ENCODE data around the gene ADRA1B.

ADRA1B gene

DNA sequence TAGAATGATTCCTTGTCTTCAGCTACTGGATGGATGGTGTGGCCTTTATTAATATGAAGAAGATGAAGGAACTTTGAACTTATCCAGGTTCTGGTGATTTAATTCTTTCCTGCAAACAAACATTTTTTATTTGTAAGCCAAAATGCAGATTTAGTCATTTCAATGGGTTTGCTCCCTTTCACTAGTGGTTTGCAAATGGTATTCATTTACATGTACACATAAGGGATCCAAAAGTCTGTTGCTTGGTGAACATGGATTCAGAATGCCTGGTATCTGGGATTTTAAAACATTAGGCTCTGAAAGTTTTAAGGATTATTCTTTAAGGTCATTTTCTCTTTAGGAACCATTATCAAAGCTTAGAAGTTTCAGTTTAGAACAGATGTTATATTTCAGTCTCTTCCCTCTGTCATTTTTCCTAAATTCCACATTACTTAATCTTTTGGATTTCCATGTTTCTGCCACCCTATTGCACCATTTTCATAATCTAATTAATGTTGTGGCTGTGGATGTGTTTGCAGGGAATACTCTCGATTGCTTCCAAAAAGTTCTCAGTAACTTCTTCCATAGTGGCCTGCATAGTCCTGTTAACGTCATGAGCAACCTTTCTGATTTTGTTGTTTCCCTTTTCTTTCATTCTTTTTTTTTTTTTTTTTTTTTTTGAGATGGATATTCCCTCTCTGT, 102.8 kb downstream of the ADRA1B start:
- DNase-seq (ENCODE audit: low read depth in 2 of 2), result no peak

DNA sequence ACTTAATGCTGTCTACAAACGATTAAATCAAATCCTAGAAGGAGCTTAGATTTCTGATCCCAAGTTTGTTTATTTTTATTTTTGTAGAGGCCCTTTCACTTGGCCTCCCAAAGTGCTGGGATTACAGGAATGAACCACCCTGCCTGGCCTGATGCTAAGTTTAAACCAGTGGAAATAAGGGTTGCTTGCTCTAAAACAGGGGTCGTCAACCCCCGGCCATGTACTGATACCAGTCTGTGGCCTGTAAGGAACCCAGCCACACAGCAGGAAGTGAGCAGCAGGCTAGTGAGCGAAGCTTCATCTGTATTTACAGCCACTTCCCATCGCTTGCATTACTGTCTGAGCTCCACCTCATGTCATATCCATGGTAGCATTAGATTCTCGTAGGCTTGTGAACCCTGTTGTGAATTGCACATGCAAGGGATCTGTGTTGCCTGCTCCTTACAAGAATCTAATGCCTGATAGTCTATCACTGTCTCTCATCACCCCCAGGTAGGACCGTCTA, 104.0 kb downstream of the ADRA1B start:
- DNase-seq (ENCODE audit: low read depth in 2 of 2), result no peak

DNA sequence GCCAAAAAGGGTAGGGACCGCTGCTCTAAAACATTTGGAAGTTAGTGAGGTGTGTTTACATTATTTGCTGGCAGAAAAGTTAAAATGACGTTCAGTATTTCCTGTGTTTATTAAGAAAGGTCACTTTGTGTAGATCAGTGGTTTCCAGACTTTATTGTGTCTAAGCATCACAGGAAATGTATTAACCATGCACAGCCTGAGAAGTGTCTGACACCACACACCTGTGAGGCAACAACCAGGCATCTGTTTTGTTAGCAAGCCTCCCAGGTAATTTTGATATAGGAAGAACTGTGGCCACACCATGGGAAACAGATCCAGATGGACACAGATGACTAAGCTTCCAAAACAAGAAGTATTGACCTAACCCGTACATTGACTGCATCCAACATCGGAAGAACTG, 104.7 kb downstream of the ADRA1B start:
- no peak for DNase-seq (ENCODE audit: low read depth in 2 of 2)

DNA sequence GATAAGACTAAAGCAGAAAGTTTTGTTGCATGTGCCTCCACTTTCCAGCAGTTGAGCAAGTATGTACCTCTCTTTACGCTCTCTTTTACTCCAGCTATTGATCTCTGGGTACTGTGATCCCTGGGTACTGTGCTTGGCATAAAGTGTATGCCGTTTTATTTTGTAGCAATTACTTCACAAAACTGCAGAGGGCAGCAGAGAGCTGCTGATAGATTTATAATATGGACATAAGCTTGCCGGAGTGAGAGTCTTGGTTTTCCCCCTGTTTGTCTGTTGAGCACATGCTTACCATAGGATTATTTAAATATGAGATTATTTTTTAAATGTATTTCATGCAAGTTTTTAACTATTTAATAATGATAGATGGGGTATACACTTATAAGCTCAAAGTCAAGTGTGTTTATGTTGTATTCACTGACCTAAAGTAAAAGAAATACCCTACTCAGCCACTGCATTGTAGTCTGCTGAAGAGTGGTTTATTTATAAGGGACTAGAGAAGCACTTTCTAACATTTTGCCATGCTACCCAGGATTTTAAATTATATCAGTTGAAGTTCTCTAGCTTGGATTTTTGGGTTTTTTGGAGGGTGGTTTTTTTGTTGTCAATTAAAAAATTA, 105.7 kb downstream of the ADRA1B start:
- DNase-seq (ENCODE audit: low read depth in 2 of 2), result peak in 1 of 2 donors; percentile 11

Data from stimulated activated CD8-positive, alpha-beta memory T cell treated with anti-CD3 and anti-CD28 coated beads, Interleukin-7, amount 100 ng/mL, for 1 hour (primary cell).